Measurements from ENCODE around the gene SLC27A2. TPM values are rescaled to one million over a fixed set of nuclear protein-coding genes. Genes with fewer than 3 reads are reported as not detected.

Gene SLC27A2
- total RNA-seq = 0.22 and 0.50 TPM in 2 replicates

DNA sequence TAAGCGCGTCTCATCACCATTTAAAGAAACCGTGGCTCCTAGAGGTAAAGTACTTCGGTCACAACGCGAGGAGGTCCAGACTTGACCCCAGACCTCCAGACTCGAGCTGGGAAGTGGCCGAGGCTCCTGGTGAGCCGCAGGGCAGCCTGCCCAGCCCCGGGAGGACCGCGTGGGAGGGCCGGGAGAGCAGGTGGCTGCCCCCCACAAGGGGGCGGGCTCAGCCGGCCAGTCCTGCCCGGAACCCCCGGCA is at the start of gene SLC27A2:
TSS of gene SLC27A2 (plus strand) at position 228 of the 250 bp plus-strand sequence. CDS start 232 bp downstream, outside the sequence.

DNA sequence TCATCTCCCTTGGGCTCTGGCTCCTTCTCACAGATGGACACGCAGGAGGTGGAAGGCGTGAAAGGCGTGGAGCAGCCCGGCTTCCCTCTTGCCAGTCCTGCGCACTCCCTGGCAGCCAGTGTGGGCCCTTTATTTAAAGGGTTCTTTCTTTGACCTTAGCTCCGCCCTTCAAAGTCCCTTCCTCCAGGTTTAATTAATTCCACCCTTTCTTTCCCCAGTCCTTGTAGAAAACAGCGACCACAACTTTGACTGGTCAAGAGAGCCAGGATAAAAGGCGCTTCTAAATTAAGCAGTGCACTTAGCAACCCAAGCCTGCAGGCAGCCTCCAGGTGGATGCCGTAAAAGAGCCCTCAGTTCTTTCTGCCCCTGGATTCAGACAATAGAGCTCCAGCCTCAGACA is 83.6 kb downstream of the SLC27A2 start, which contains the start of gene HDC:
TSS of gene HDC (minus strand) at position 107 of the 400 bp plus-strand sequence. CDS start at position 4, 103 bp downstream.

Other genes with a start within 250 kb of the SLC27A2 start
- 2.1 and 9.9 TPM in 2 replicates for gene ATP8B4, start 63.0 kb upstream of the SLC27A2 start, total RNA-seq
- gene HDC, start 83.5 kb downstream of the SLC27A2 start, total RNA-seq = 0.11 TPM in 1 of 2 replicates, not detected in the other
- 53.9 and 66.5 TPM in 2 replicates for gene GABPB1, start 173.0 kb downstream of the SLC27A2 start, total RNA-seq
- gene USP8, start 242.2 kb downstream of the SLC27A2 start, total RNA-seq = 56.9 and 57.0 TPM in 2 replicates